Right lobe of liver (tissue), 4 donors: Measurements from ENCODE around the gene IRF2BP2.

Source experiments
- CTCF ChIP-seq, 4 donors: fragments of 200-600 bp in 3 of 4; fragments of 450-650 bp in 1 of 4; IDR thresholded peaks; one replicate each; pipeline versions ENCODE4 v1.5.1 to v1.8.0; 2016 to 2022; ENCODE audit warnings: antibody characterized with exemption in 4 of 4, mild to moderate bottlenecking in 2 of 4
- POLR2A ChIP-seq: fragments of 450-650 bp; IDR thresholded peaks from one replicate; pipeline ENCODE4 v1.6.1; 2017; ENCODE audit warnings: antibody characterized with exemption, mild to moderate bottlenecking
- donor health status: DM: no; HTN: no; CAD: no.
- donor health status: DM: no; HTN: no; CAD: no.
- donor health status: DM: no; HTN: yes; CAD: no.

GRCh38 chr1:234607109-234608024, 2.6 kb downstream of the IRF2BP2 start:
- TF ChIP-seq CTCF (IDR thresholded peaks at IDR 0.05) (peak in 1 of 4 donors; percentile 33), POLR2A (peak; percentile 45)
